ENCODE measurements around the gene VWA8.

GRCh38 chr13:41848435-41849255, 112.3 kb downstream of the VWA8 start:
- no peak for TF ChIP-seq CTCF (IDR thresholded peaks at IDR 0.05)
- no peak for TF ChIP-seq POLR2A (IDR thresholded peaks at IDR 0.05)
- TF ChIP-seq EP300 (IDR thresholded peaks at IDR 0.05) = no peak
- no peak for TF ChIP-seq POLR2AphosphoS5 (IDR thresholded peaks at IDR 0.05)
